ENCODE measurements around the gene GTF3A.

GRCh38 chr13:27449936-27450828, 25.8 kb downstream of the GTF3A start, which contains the start of gene MTIF3:
- peak; percentile 61 to 74 for TF ChIP-seq POLR2A (IDR thresholded peaks at IDR 0.05)
- peak in 2 of 4 experiments; percentile 12 to 14 for TF ChIP-seq CTCF (IDR thresholded peaks at IDR 0.05)
